ENCODE measurements around the gene NADK2. TPM values are rescaled to one million over a fixed set of nuclear protein-coding genes. Genes with fewer than 3 reads are reported as not detected.

Gene NADK2
- total RNA-seq, 1 experiment from 2014 or later = 12.2 TPM

GRCh38 chr5:36217567-36217966 lies 24.2 kb downstream of the NADK2 start:
- no peaks in the 10 kb centered on the region for H3K79me1 ChIP-seq (ENCODE audit: insufficient read depth, low read depth, low read length, poor library complexity, severe bottlenecking)
- no peak overlapping the region for H3K4me2 ChIP-seq (ENCODE audit: insufficient read depth, insufficient read length, low read length)
- no peaks in the 10 kb centered on the region for H3K23me2 ChIP-seq (ENCODE audit: insufficient read length, low read depth, low read length, poor library complexity, severe bottlenecking)
- no peak overlapping the region for H4K91ac ChIP-seq (ENCODE audit: insufficient read length, low read depth, low read length)
- no CpG with 5 or more reads among the region's 1 CpG for WGBS (ENCODE audit: extremely low coverage, insufficient read length, low lambda C conversion rate)
- H4K5ac ChIP-seq (ENCODE audit: insufficient read length, low read depth, low read length) = no peak overlapping the region
- H2BK12ac ChIP-seq (ENCODE audit: insufficient read length, low read depth, low read length) = no peak overlapping the region
- H4K8ac ChIP-seq (replicated peaks; ENCODE audit: insufficient read length, low read depth, low read length) = no peak overlapping the region
- no peaks in the 10 kb centered on the region for H4K20me1 ChIP-seq (ENCODE audit: control insufficient read depth, insufficient read depth, insufficient read length)
- no peak overlapping the region for H3K23ac ChIP-seq (ENCODE audit: insufficient read length, low read depth, low read length)
- no peak overlapping the region for H3K14ac ChIP-seq (ENCODE audit: insufficient read depth, low read length)
- H3K9me3 ChIP-seq (ENCODE audit: control insufficient read depth, low read depth, low read length) = no peaks in the 10 kb centered on the region
- H2BK15ac ChIP-seq (ENCODE audit: low read depth, low read length) = no peak overlapping the region
- no peak overlapping the region for H3K4me3 Mint-ChIP-seq
- no peak overlapping the region for H3T11ph ChIP-seq (ENCODE audit: low read length)
- no peak overlapping the region for H2BK120ac ChIP-seq (ENCODE audit: low read depth, low read length, poor library complexity, severe bottlenecking)
- no peaks in the 10 kb centered on the region for H3K4me1 ChIP-seq (ENCODE audit: insufficient read depth, low read length)
- no peak overlapping the region for H3K56ac ChIP-seq (ENCODE audit: insufficient read length, low read depth, low read length)
- H3K18ac ChIP-seq (ENCODE audit: insufficient read length, low read depth, low read length) = no peak overlapping the region
- H3K27ac Mint-ChIP-seq = no peak overlapping the region
- no peak overlapping the region for H2AK5ac ChIP-seq (ENCODE audit: insufficient read length, low read length)
- H3K4me1 Mint-ChIP-seq = no peaks in the 10 kb centered on the region
- no peaks in the 10 kb centered on the region for H3K9me3 Mint-ChIP-seq
- H3K27ac ChIP-seq (ENCODE audit: insufficient read length, low read depth, low read length) = no peak overlapping the region
- DNase-seq = no peak
- no peaks in the 10 kb centered on the region for H3K27me3 Mint-ChIP-seq (ENCODE audit: low read depth)
- no peaks in the 10 kb centered on the region for H3K27me3 ChIP-seq (ENCODE audit: insufficient read depth, low read length)
- no peak overlapping the region for H2BK5ac ChIP-seq (ENCODE audit: insufficient read length, low read length)
- no peak overlapping the region for H2AFZ ChIP-seq (ENCODE audit: low read length)
- no peaks in the 10 kb centered on the region for H3K79me2 ChIP-seq (ENCODE audit: insufficient read depth, low read length)
- no peak for TF ChIP-seq CTCF (conservative IDR thresholded peaks at IDR 0.05)
- H3K4ac ChIP-seq (ENCODE audit: low read depth, low read length) = no peak overlapping the region
- no peak overlapping the region for H3K9ac ChIP-seq (ENCODE audit: extremely low read depth, insufficient read length, low read length)
- H3K36me3 Mint-ChIP-seq (ENCODE audit: insufficient read depth in 1 of 3, low read depth in 3 of 3) = peaks cover 0 to 2% (median 0%) of the 10 kb centered on the region in 3 experiments; a peak in 1 of 7 replicates
- no peak overlapping the region for H2BK20ac ChIP-seq (ENCODE audit: low read depth, low read length, poor library complexity, severe bottlenecking)
